ENCODE measurements around the gene DSE. TPM values are rescaled to one million over a fixed set of nuclear protein-coding genes. Genes with fewer than 3 reads are reported as not detected.

DSE gene
- polyA plus RNA-seq, 1 donor from 2014 or later = 15.0 TPM

DNA sequence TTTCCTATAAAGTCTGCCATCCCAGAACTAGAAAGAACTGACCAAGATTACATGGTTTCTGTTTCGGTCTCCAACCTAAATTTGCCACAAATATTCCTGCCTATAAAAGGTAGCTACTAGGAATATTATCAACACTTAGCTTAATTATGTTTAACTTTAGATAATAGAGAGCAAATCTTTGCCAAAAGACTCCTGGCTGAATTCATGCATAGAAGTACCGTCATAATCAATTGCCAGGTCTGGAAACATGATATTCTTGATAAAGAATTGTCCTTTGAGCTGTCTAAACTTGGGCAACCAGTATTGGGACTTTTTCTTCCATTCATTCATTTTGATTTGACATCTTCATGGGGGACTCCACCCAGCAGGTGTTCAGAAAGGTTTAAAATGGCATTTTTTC, 112.9 kb downstream of the DSE start:
- H3K9me2 ChIP-seq (ENCODE audit: insufficient read depth, low read length) = no peaks in the 10 kb centered on the region
- H4K20me1 ChIP-seq (ENCODE audit: insufficient read depth) = no peaks in the 10 kb centered on the region
- no peaks in the 10 kb centered on the region for H3K9me3 ChIP-seq (ENCODE audit: low read length)
- no peak overlapping the region for H3K4me2 ChIP-seq (ENCODE audit: low read length)
- H3K27me3 ChIP-seq (ENCODE audit: insufficient read depth, low read depth, low read length) = no peaks in the 10 kb centered on the region
- no peaks in the 10 kb centered on the region for H3K79me2 ChIP-seq (replicated peaks; ENCODE audit: insufficient read depth, low read length)
- H3K4me3 ChIP-seq (ENCODE audit: low read length) = no peak overlapping the region
- no peaks in the 10 kb centered on the region for H3F3A ChIP-seq (ENCODE audit: insufficient read depth, low read length, poor library complexity, severe bottlenecking)
- TF ChIP-seq MXI1 (conservative IDR thresholded peaks at IDR 0.05; ENCODE audit: poor library complexity, severe bottlenecking) = no peak
- TF ChIP-seq POLR2AphosphoS5 (IDR thresholded peaks at IDR 0.05) = no peak
- no peak for TF ChIP-seq EZH2 (IDR thresholded peaks at IDR 0.05; ENCODE audit: borderline replicate concordance, insufficient read depth, low read length, poor library complexity, severe bottlenecking)
- no peak overlapping the region for H2AFZ ChIP-seq (ENCODE audit: low read depth, low read length)
- no peak overlapping the region for H3K9ac ChIP-seq (ENCODE audit: low read length)
- H3K27ac ChIP-seq (ENCODE audit: low read length) = no peak overlapping the region
- H3K36me3 ChIP-seq (ENCODE audit: insufficient read depth, low read length) = no peaks in the 10 kb centered on the region

DNA sequence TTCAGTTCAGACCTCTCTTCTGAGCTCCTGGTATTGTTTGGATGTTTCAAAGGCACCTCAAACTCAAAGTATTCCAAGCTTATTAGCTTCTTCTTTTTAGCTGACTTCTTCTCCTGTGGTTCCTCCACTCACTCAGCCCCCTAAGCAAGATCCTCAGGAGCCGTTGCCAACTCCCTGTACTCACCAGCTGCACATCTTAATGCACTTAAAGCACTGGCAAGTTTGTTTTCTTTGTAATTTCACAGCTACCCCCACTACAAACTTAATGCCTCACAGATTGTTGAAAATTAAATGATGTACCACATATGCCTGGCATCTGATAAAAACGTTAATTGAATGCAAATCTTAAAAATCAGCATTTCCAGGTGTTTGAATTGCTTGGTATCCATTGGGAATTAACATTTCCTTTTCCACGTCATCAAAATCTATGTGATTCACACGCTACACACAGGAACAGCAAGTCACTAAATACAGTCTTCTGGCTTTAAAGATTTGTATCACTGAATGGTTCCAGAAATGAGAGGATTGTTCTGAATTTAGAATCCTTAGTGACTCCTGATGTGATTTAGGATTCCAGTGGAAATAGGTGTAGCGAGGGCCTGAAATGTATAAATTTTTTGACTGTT, 114.9 kb downstream of the DSE start:
- H2AFZ ChIP-seq (ENCODE audit: low read depth, low read length) = no peak overlapping the region
- no peak overlapping the region for H3K4me3 ChIP-seq (ENCODE audit: low read length)
- TF ChIP-seq RAD21 (conservative IDR thresholded peaks at IDR 0.05) (no peak), EZH2 (IDR thresholded peaks at IDR 0.05; ENCODE audit: borderline replicate concordance, insufficient read depth, low read length, poor library complexity, severe bottlenecking) (no peak), EP300 (conservative IDR thresholded peaks at IDR 0.05; ENCODE audit: poor library complexity, severe bottlenecking) (no peak), SMC3 (conservative IDR thresholded peaks at IDR 0.05; ENCODE audit: poor library complexity) (no peak), POLR2AphosphoS5 (IDR thresholded peaks at IDR 0.05) (no peak), TAF1 (IDR thresholded peaks at IDR 0.05; ENCODE audit: low read depth) (no peak), MXI1 (conservative IDR thresholded peaks at IDR 0.05; ENCODE audit: poor library complexity, severe bottlenecking) (no peak)
- TF ChIP-seq, protein P1, sequence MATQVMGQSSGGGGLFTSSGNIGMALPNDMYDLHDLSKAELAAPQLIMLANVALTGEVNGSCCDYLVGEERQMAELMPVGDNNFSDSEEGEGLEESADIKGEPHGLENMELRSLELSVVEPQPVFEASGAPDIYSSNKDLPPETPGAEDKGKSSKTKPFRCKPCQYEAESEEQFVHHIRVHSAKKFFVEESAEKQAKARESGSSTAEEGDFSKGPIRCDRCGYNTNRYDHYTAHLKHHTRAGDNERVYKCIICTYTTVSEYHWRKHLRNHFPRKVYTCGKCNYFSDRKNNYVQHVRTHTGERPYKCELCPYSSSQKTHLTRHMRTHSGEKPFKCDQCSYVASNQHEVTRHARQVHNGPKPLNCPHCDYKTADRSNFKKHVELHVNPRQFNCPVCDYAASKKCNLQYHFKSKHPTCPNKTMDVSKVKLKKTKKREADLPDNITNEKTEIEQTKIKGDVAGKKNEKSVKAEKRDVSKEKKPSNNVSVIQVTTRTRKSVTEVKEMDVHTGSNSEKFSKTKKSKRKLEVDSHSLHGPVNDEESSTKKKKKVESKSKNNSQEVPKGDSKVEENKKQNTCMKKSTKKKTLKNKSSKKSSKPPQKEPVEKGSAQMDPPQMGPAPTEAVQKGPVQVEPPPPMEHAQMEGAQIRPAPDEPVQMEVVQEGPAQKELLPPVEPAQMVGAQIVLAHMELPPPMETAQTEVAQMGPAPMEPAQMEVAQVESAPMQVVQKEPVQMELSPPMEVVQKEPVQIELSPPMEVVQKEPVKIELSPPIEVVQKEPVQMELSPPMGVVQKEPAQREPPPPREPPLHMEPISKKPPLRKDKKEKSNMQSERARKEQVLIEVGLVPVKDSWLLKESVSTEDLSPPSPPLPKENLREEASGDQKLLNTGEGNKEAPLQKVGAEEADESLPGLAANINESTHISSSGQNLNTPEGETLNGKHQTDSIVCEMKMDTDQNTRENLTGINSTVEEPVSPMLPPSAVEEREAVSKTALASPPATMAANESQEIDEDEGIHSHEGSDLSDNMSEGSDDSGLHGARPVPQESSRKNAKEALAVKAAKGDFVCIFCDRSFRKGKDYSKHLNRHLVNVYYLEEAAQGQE (IDR thresholded peaks at IDR 0.05; ENCODE audit: borderline replicate concordance) = no peak
- TF ChIP-seq, protein P2, sequence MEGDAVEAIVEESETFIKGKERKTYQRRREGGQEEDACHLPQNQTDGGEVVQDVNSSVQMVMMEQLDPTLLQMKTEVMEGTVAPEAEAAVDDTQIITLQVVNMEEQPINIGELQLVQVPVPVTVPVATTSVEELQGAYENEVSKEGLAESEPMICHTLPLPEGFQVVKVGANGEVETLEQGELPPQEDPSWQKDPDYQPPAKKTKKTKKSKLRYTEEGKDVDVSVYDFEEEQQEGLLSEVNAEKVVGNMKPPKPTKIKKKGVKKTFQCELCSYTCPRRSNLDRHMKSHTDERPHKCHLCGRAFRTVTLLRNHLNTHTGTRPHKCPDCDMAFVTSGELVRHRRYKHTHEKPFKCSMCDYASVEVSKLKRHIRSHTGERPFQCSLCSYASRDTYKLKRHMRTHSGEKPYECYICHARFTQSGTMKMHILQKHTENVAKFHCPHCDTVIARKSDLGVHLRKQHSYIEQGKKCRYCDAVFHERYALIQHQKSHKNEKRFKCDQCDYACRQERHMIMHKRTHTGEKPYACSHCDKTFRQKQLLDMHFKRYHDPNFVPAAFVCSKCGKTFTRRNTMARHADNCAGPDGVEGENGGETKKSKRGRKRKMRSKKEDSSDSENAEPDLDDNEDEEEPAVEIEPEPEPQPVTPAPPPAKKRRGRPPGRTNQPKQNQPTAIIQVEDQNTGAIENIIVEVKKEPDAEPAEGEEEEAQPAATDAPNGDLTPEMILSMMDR (IDR thresholded peaks at IDR 0.05; ENCODE audit: poor library complexity, severe bottlenecking) = no peak
- no peaks in the 10 kb centered on the region for H4K20me1 ChIP-seq (ENCODE audit: insufficient read depth)
- H3K27me3 ChIP-seq (ENCODE audit: insufficient read depth, low read depth, low read length) = no peaks in the 10 kb centered on the region
- no peak overlapping the region for H3K27ac ChIP-seq (ENCODE audit: low read length)
- no peak overlapping the region for H3K4me2 ChIP-seq (ENCODE audit: low read length)
- no peaks in the 10 kb centered on the region for H3K36me3 ChIP-seq (ENCODE audit: insufficient read depth, low read length)
- H3K79me2 ChIP-seq (replicated peaks; ENCODE audit: insufficient read depth, low read length) = no peaks in the 10 kb centered on the region
- no peaks in the 10 kb centered on the region for H3F3A ChIP-seq (ENCODE audit: insufficient read depth, low read length, poor library complexity, severe bottlenecking)
- no peak overlapping the region for H3K9ac ChIP-seq (ENCODE audit: low read length)
- H3K9me3 ChIP-seq (ENCODE audit: low read length) = no peaks in the 10 kb centered on the region
- H3K9me2 ChIP-seq (ENCODE audit: insufficient read depth, low read length) = no peaks in the 10 kb centered on the region

Data from neural cell (in vitro differentiated cells).